Caco-2 (cell line): ENCODE data around the gene DPM2. TPM values are rescaled to one million over a fixed set of nuclear protein-coding genes. Genes with fewer than 3 reads are reported as not detected.
A peak's percentile ranks its signal among the peaks of the same experiment; 100 is the strongest.

ENCODE experiments used
- BruUV-seq: library from RNA; stranded (reverse); fragments of 400-500 nt; replicated peaks from 2 replicates; lab custom pipeline; 2021; lab: Mats Ljungman, UMichigan
- CTCF ChIA-PET: fragments of 300-600 bp; sonication (Branson Sonifier 250); formaldehyde crosslinking; loops from one replicate; lab custom pipeline; 2022; ENCODE audit warnings: antibody characterized with exemption; lab: Charles Lee
- POLR2A ChIA-PET: fragments of 300-600 bp; sonication (Branson Sonifier 250); formaldehyde crosslinking; loops from one replicate; lab custom pipeline; 2022; ENCODE audit warnings: antibody characterized with exemption; lab: Charles Lee
- DNase-seq, 2 experiments: peaks; one replicate each; pipeline versions ENCODE4 v3.0.0 to v3.0.0-alpha.2; 2020 to 2022
- H3K27me3 ChIP-seq: replicated peaks from 2 replicates; pipeline ENCODE4 v1.6.0; 2011; ENCODE audit warnings: low read length; ENCODE audit not compliant: control insufficient read depth, insufficient read depth
- H3K36me3 ChIP-seq: 2 replicates; pipeline ENCODE4 v1.5.1; 2011; ENCODE audit warnings: low read length; ENCODE audit not compliant: control insufficient read depth, insufficient read depth
- H3K4me1 ChIP-seq: fragments of 250-450 bp; sonication (Bioruptor Pico); 2 replicates; pipeline ENCODE4 v1.5.1; 2020; ENCODE audit warnings: mild to moderate bottlenecking
- H3K4me3 ChIP-seq: 2 replicates; pipeline ENCODE4 v1.5.1; 2011; ENCODE audit warnings: low read depth, mild to moderate bottlenecking, control low read depth, low read length
- H3K9me3 ChIP-seq: fragments of 250-450 bp; sonication (Bioruptor Pico); 2 replicates; pipeline ENCODE4 v1.5.1; 2020; ENCODE audit warnings: mild to moderate bottlenecking, moderate library complexity
- H3K27ac Mint-ChIP-seq: one replicate; pipeline ENCODE4 v1.8.0; 2022; ENCODE audit warnings: mixed read lengths; ENCODE audit not compliant: unreplicated experiment
- H3K27me3 Mint-ChIP-seq: one replicate; pipeline ENCODE4 v1.8.0; 2022; ENCODE audit warnings: mixed read lengths; ENCODE audit not compliant: insufficient read depth, unreplicated experiment
- H3K36me3 Mint-ChIP-seq: one replicate; pipeline ENCODE4 v1.8.0; 2022; ENCODE audit warnings: mild to moderate bottlenecking, mixed read lengths; ENCODE audit not compliant: insufficient read depth, unreplicated experiment
- H3K4me1 Mint-ChIP-seq: one replicate; pipeline ENCODE4 v1.8.0; 2022; ENCODE audit warnings: low read depth, mixed read lengths; ENCODE audit not compliant: unreplicated experiment
- H3K4me3 Mint-ChIP-seq: one replicate; pipeline ENCODE4 v1.8.0; 2022; ENCODE audit warnings: mild to moderate bottlenecking, moderate library complexity, mixed read lengths; ENCODE audit not compliant: unreplicated experiment
- H3K9me3 Mint-ChIP-seq: one replicate; pipeline ENCODE4 v1.8.0; 2022; ENCODE audit warnings: mixed read lengths; ENCODE audit not compliant: unreplicated experiment
- CTCF ChIP-seq, 2 experiments: fragments of 200-600 bp in 1 of 2; IDR thresholded peaks; 1 replicate in 1 of 2; 2 replicates in 1 of 2; pipeline versions ENCODE4 v1.5.1 to v1.8.0; 2011 to 2022; ENCODE audit warnings: antibody characterized with exemption in 1 of 2, control low read depth in 1 of 2, inconsistent platforms in 1 of 2, low read depth in 1 of 2, low read length in 1 of 2, mild to moderate bottlenecking in 1 of 2, moderate library complexity in 1 of 2; ENCODE audit not compliant: insufficient read depth in 1 of 2, severe bottlenecking in 1 of 2, unreplicated experiment in 1 of 2
- intact Hi-C: fragments of 100-400 bp; cut with micrococcal nuclease; formaldehyde crosslinking; loops from one replicate; pipeline ENCODE4 v1.10.0; 2022; ENCODE audit not compliant: unreplicated experiment
- total RNA-seq: library from RNA; stranded (reverse); gene quantifications from 2 replicates; pipeline ENCODE4 v1.2.3, GENCODE V29; 2022

Gene DPM2
- total RNA-seq, 1 experiment from 2014 or later, result 38.7 TPM

- H3K4me3 ChIP-seq, result peak overlapping the region; percentile 87
- POLR2A ChIA-PET, result interaction anchor here (0.6 kb wide), 1 partner anchor 19 kb away, joined by 7 read pairs; no protein-coding TSS in a partner anchor
- Mint-ChIP-seq H3K36me3 (peaks cover 14% of the 10 kb centered on the region), H3K9me3 (no peaks in the 10 kb centered on the region), H3K4me1 (peaks cover 17% of the 10 kb centered on the region), H3K27me3 (no peaks in the 10 kb centered on the region), H3K4me3 (peak overlapping the region; percentile 95), H3K27ac (peak overlapping the region; percentile 70)
- peaks cover 31% of the 10 kb centered on the region for H3K4me1 ChIP-seq
- no peaks in the 10 kb centered on the region for H3K27me3 ChIP-seq
- peak in 1 of 2 experiments; percentile 42 for DNase-seq
- intact Hi-C loops, result loop anchor here (1.0 to 5.0 kb wide), 2 partner anchors 24 to 37 kb away; no protein-coding TSS in a partner anchor
- H3K36me3 ChIP-seq, result no peaks in the 10 kb centered on the region
- H3K9me3 ChIP-seq, result no peaks in the 10 kb centered on the region
- CTCF ChIA-PET, result interaction anchor here (0.6 to 2.4 kb wide), 5 partner anchors 24 to 143 kb away, joined by 3 to 8 read pairs (median 3); no protein-coding TSS in a partner anchor
- no peak for TF ChIP-seq CTCF (IDR thresholded peaks at IDR 0.05; ENCODE audit: insufficient read depth in 1 of 2, low read depth in 1 of 2, low read length in 1 of 2, severe bottlenecking in 1 of 2, unreplicated experiment in 1 of 2)
- BruUV-seq, result no TSS peak
These were observed 41.8 kb upstream of the DPM2 start for GRCh38 chr9:127979333-127980059.

GRCh38 chr9:127979015-127979332 is 41.3 kb upstream of the DPM2 start:
- Histone ChIP-seq H3K4me3 (peak overlapping the region; percentile 87), H3K27me3 (no peaks in the 10 kb centered on the region), H3K9me3 (no peaks in the 10 kb centered on the region), H3K36me3 (no peaks in the 10 kb centered on the region), H3K4me1 (peaks cover 31% of the 10 kb centered on the region)
- peak overlapping the region; percentile 95 for H3K4me3 Mint-ChIP-seq
- peaks cover 14% of the 10 kb centered on the region for H3K36me3 Mint-ChIP-seq
- TF ChIP-seq CTCF (IDR thresholded peaks at IDR 0.05; ENCODE audit: insufficient read depth in 1 of 2, low read depth in 1 of 2, low read length in 1 of 2, severe bottlenecking in 1 of 2, unreplicated experiment in 1 of 2), result no peak
- no peak for DNase-seq
- intact Hi-C loops, result loop anchor here (1.0 kb wide), 1 partner anchor 24 kb away; no protein-coding TSS in a partner anchor
- ChIA-PET CTCF (interaction anchor here (0.6 to 1.2 kb wide), 3 partner anchors 33 to 144 kb away, joined by 3 read pairs; no protein-coding TSS in a partner anchor), POLR2A (no interaction called here)
- H3K27ac Mint-ChIP-seq, result peak overlapping the region; percentile 70
- no peaks in the 10 kb centered on the region for H3K27me3 Mint-ChIP-seq
- H3K4me1 Mint-ChIP-seq, result peaks cover 23% of the 10 kb centered on the region
- no TSS peak for BruUV-seq
- no peaks in the 10 kb centered on the region for H3K9me3 Mint-ChIP-seq

DNA sequence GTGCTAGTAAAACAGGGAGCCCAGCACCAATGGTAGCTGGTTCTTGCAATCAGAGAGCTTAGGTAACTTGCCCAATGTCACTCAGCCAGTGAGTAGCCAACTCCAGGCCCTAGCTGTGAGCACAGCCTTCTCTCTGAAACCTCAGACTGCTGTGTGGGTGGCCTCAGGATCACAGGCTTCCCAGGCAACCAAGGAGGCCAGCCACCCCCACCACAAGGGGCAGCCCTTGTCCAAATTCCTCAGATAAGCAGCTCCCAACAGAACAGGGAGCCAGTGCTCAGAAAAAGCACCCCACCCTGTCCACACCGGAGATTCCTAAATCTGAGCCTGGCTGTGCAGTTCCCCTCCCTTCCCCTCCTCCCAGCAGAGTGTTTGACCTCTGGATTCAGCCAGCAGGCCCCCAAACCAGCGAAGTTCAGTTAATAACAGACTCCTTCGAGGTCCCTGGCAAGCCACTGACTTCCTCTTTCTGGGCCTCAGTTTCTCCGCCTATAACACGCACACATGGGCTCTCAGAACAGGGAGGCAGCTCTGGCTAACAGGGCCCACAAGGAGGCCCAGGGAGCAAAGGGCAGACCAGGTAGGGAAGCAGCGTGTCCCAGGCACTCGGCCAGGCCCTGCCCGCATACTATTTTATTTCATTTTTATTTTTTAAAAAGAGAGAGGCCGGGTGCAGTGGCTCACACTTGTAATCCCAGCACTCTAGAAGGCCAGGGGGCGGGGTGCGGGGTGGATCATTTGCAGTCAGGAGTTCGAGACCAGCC is 40.4 kb upstream of the DPM2 start:
- peak; percentile 63 to 73 for DNase-seq
- Histone ChIP-seq H3K4me3 (peak overlapping the region; percentile 18), H3K4me1 (peaks cover 31% of the 10 kb centered on the region), H3K9me3 (no peaks in the 10 kb centered on the region), H3K36me3 (no peaks in the 10 kb centered on the region; the same call in 1 of the 2 replicates), H3K27me3 (no peaks in the 10 kb centered on the region)
- ChIA-PET CTCF (interaction anchor here (0.5 to 2.3 kb wide), 7 partner anchors 12 to 193 kb away, joined by 3 to 11 read pairs (median 4); partner anchors contain the start of gene NAIF1), POLR2A (no interaction called here)
- intact Hi-C loops, result loop anchor here (1.0 kb wide), 1 partner anchor 13 kb away; no protein-coding TSS in a partner anchor
- no TSS peak for BruUV-seq
- peaks cover 24% of the 10 kb centered on the region for H3K4me1 Mint-ChIP-seq
- peak overlapping the region; percentile 35 for H3K27ac Mint-ChIP-seq
- no peaks in the 10 kb centered on the region for H3K27me3 Mint-ChIP-seq
- TF ChIP-seq CTCF (IDR thresholded peaks at IDR 0.05; ENCODE audit: insufficient read depth in 1 of 2, low read depth in 1 of 2, low read length in 1 of 2, severe bottlenecking in 1 of 2, unreplicated experiment in 1 of 2), result peak in 1 of 2 experiments; percentile 31
- no peaks in the 10 kb centered on the region for H3K9me3 Mint-ChIP-seq
- H3K4me3 Mint-ChIP-seq, result peak overlapping the region; percentile 95
- peaks cover 14% of the 10 kb centered on the region for H3K36me3 Mint-ChIP-seq
